RPMI8226 (cell line): ENCODE results near the gene RSBN1L.
"Not testable (repeated sequence)": the region's sequence is repeated elsewhere in the genome, so short reads cannot be mapped to it uniquely, and the experiment has no call there.

Experiments
- DNase-seq: peaks from one replicate; pipeline ENCODE4 v3.0.0-alpha.2; 2015

The RSBN1L gene

GRCh38 chr7:77690289-77690688 lies 6.0 kb upstream of the RSBN1L start:
- no peak for DNase-seq

- DNase-seq: no peak
Measured at GRCh38 chr7:77691892-77692491, 4.3 kb upstream of the RSBN1L start.

GRCh38 chr7:77693830-77694583 lies 2.3 kb upstream of the RSBN1L start:
- DNase-seq: no peak

GRCh38 chr7:77696643-77697534 lies 630 bp downstream of the RSBN1L start:
- peak; percentile 68 for DNase-seq

GRCh38 chr7:77697535-77697831 lies 1.2 kb downstream of the RSBN1L start:
- peak; percentile 70 for DNase-seq

- DNase-seq: peak; percentile 24
Measured at GRCh38 chr7:77698042-77698625, 1.9 kb downstream of the RSBN1L start.

GRCh38 chr7:77699056-77699455 lies 2.8 kb downstream of the RSBN1L start:
- DNase-seq: no peak

- DNase-seq: no peak
Measured at GRCh38 chr7:77702513-77702912, 6.3 kb downstream of the RSBN1L start.

- no peak for DNase-seq
Measured at GRCh38 chr7:77702968-77703472, 6.8 kb downstream of the RSBN1L start.

- not testable (repeated sequence) for DNase-seq
Measured at GRCh38 chr7:77703669-77704068, 7.4 kb downstream of the RSBN1L start.

- DNase-seq: no peak
Measured at GRCh38 chr7:77707504-77707992, 11.3 kb downstream of the RSBN1L start.

GRCh38 chr7:77710067-77710466 lies 13.8 kb downstream of the RSBN1L start:
- DNase-seq: no peak

GRCh38 chr7:77710861-77711260 lies 14.6 kb downstream of the RSBN1L start:
- DNase-seq: no peak

- DNase-seq: no peak
Measured at GRCh38 chr7:77714195-77714594, 17.9 kb downstream of the RSBN1L start.

GRCh38 chr7:77714931-77715330 lies 18.7 kb downstream of the RSBN1L start:
- not testable (repeated sequence) for DNase-seq

- no peak for DNase-seq
Measured at GRCh38 chr7:77716804-77717203, 20.5 kb downstream of the RSBN1L start.

GRCh38 chr7:77717566-77717965 lies 21.3 kb downstream of the RSBN1L start:
- DNase-seq: not testable (repeated sequence)

GRCh38 chr7:77727527-77727926 lies 31.3 kb downstream of the RSBN1L start:
- no peak for DNase-seq

GRCh38 chr7:77727936-77728701 lies 31.9 kb downstream of the RSBN1L start:
- no peak for DNase-seq

GRCh38 chr7:77729574-77730348 lies 33.5 kb downstream of the RSBN1L start:
- no peak for DNase-seq

GRCh38 chr7:77731716-77732115 lies 35.5 kb downstream of the RSBN1L start:
- DNase-seq: no peak
